NCI-H526 (cell line): ENCODE data around the gene CSMD2.
"Not testable (repeated sequence)": the region's sequence is repeated elsewhere in the genome, so short reads cannot be mapped to it uniquely, and the experiment has no call there.

Experiments used
- DNase-seq, 2 experiments: peaks; one replicate each; lab custom pipeline; 2025; lab: John Stamatoyannopoulos, UW

The CSMD2 gene

GRCh38 chr1:33547576-33547975 is 617.5 kb downstream of the CSMD2 start:
- DNase-seq: no peak

- DNase-seq: no peak
Measured at GRCh38 chr1:33541966-33542365, 623.1 kb downstream of the CSMD2 start.

GRCh38 chr1:33537885-33538284 is 627.1 kb downstream of the CSMD2 start:
- DNase-seq: no peak

GRCh38 chr1:33535334-33535733 is 629.7 kb downstream of the CSMD2 start:
- DNase-seq: no peak

- no peak for DNase-seq
Measured at GRCh38 chr1:33532936-33533335, 632.1 kb downstream of the CSMD2 start.

- no peak for DNase-seq
Measured at GRCh38 chr1:33532250-33532649, 632.8 kb downstream of the CSMD2 start.

- no peak for DNase-seq
Measured at GRCh38 chr1:33529957-33530356, 635.1 kb downstream of the CSMD2 start.

- no peak for DNase-seq
Measured at GRCh38 chr1:33527934-33528333, 637.1 kb downstream of the CSMD2 start.

GRCh38 chr1:33524586-33524985 is 640.4 kb downstream of the CSMD2 start:
- no peak for DNase-seq

GRCh38 chr1:33519240-33519884 is 645.7 kb downstream of the CSMD2 start:
- DNase-seq: no peak

GRCh38 chr1:33517596-33518250 is 647.3 kb downstream of the CSMD2 start:
- no peak for DNase-seq

- DNase-seq: no peak
Measured at GRCh38 chr1:33516891-33517567, 648.0 kb downstream of the CSMD2 start.

GRCh38 chr1:33516428-33516827 is 648.6 kb downstream of the CSMD2 start:
- no peak for DNase-seq

- DNase-seq: no peak
Measured at GRCh38 chr1:33515607-33516006, 649.4 kb downstream of the CSMD2 start.

GRCh38 chr1:33515112-33515511 is 649.9 kb downstream of the CSMD2 start:
- DNase-seq: no peak

GRCh38 chr1:33512226-33513011 is 652.6 kb downstream of the CSMD2 start:
- DNase-seq: no peak

GRCh38 chr1:33509276-33509675 is 655.8 kb downstream of the CSMD2 start:
- not testable (repeated sequence) for DNase-seq

- no peak for DNase-seq
Measured at GRCh38 chr1:33508151-33508550, 656.9 kb downstream of the CSMD2 start.

GRCh38 chr1:33507661-33508060 is 657.4 kb downstream of the CSMD2 start:
- no peak for DNase-seq

GRCh38 chr1:33503506-33503905 is 661.5 kb downstream of the CSMD2 start:
- peak in 1 of 2 experiments; percentile 3 for DNase-seq

- DNase-seq: no peak
Measured at GRCh38 chr1:33502726-33503125, 662.3 kb downstream of the CSMD2 start.

GRCh38 chr1:33501774-33502173 is 663.3 kb downstream of the CSMD2 start:
- no peak for DNase-seq

GRCh38 chr1:33501309-33501708 is 663.7 kb downstream of the CSMD2 start:
- DNase-seq: no peak
